Pancreas (tissue), 10 donors: ENCODE results near the gene CTCFL. TPM values are rescaled to one million over a fixed set of nuclear protein-coding genes. Genes with fewer than 3 reads are reported as not detected.

Experiments used
- ATAC-seq, 4 donors: fragments of 200-7000 bp; cut with Tn5 transposase; one replicate each; pipeline versions ENCODE4 v1.8.0 to v1.9.1; 2020; ENCODE audit warnings: mild to moderate bottlenecking in 4 of 4, moderate library complexity in 4 of 4
- DNase-seq, 6 donors: peaks; one replicate each; pipeline ENCODE4 v3.0.0-alpha.2; 2020
- FAIRE-seq: peaks from 2 replicates; lab custom pipeline; 2012; peaks lifted over from hg19 to GRCh38; lab: Jason Lieb, UNC
- H3K27ac ChIP-seq, 4 donors: fragments of 200-600 bp; sonication (generic); 1 replicate in 3 of 4; 2 replicates in 1 of 4; pipeline versions ENCODE4 v1.5.0 to v1.8.0; 2020
- H3K27me3 ChIP-seq, 4 donors: fragments of 200-600 bp; one replicate each; pipeline ENCODE4 v1.8.0; 2021
- H3K36me3 ChIP-seq, 3 donors: fragments of 200-600 bp; sonication (generic) in 1 of 3; one replicate each; pipeline versions ENCODE4 v1.5.0 to v1.8.0; 2020 to 2021
- H3K4me1 ChIP-seq, 3 donors: fragments of 200-600 bp; one replicate each; pipeline ENCODE4 v1.8.0; 2021
- H3K4me3 ChIP-seq, 4 donors: fragments of 200-600 bp; sonication (generic) in 2 of 4; one replicate each; pipeline versions ENCODE4 v1.5.0 to v1.8.0; 2020 to 2021
- H3K9me3 ChIP-seq, 4 donors: fragments of 200-600 bp; one replicate each; pipeline ENCODE4 v1.8.0; 2021
- CTCF ChIP-seq, 4 donors: fragments of 200-600 bp; sonication (generic) in 3 of 4; IDR thresholded peaks; one replicate each; pipeline versions ENCODE4 v1.5.0 to v1.8.0; 2021; ENCODE audit warnings: antibody characterized with exemption in 4 of 4
- WGBS, 2 donors: extraction: QIAGEN DNeasy Blood & Tissue Kit; methylation state at CpG; one replicate each; pipeline ENCODE4 v1.1.7; 2013; 5-methylcytosine and 5-hydroxymethylcytosine counted together
- intact Hi-C, 3 donors: fragments of 100-400 bp; cut with DNase I; formaldehyde crosslinking; loops; one replicate each; pipeline versions ENCODE4 v1.11.1 to v1.14.2; 2022
- polyA plus RNA-seq, 2 donors: library from polyadenylated mRNA; stranded (reverse); fragments of 200-250 nt; gene quantifications; one replicate each; pipeline ENCODE4 v1.2.3, GENCODE V29; 2013
- total RNA-seq, 6 donors: library from RNA; stranded (reverse); fragmentation: NEBNext Ultra II Directional in 4 of 6; extraction: Animal tissue kit (Norgen Biotek cat#: 25700) in 4 of 6; gene quantifications; one replicate each; pipeline versions ENCODE4 v1.2.1 to v1.2.4, GENCODE V29; 2021 to 2023
- donor health status: healthy with polysubstance abuse.
- donor health status: DM: no; HTN: no; CAD: no; lungs with moderate emphysema.
- donor health status: DM: no; HTN: no; CAD: no.
- donor health status: control.
- donor health status: control.
- donor health status: Bipolar disorder and iron deficiency.
- donor health status: DM: yes; HTN: yes; CAD: no.
- donor health status: DM: no; HTN: no; CAD: no.
- donor health status: DM: no; HTN: no; CAD: no.
- donor health status: DM: yes; HTN: yes; CAD: no.

The CTCFL gene
- total and polyA plus RNA-seq, 8 donors = 0.16 TPM; not detected in 7

GRCh38 chr20:57479196-57479595 is 45.7 kb downstream of the CTCFL start:
- no peak for TF ChIP-seq CTCF (IDR thresholded peaks at IDR 0.05)
- Histone ChIP-seq H3K4me1 (no peaks in the 10 kb centered on the region), H3K9me3 (no peaks in the 10 kb centered on the region), H3K4me3 (no peak overlapping the region), H3K36me3 (no peaks in the 10 kb centered on the region), H3K27ac (no peak overlapping the region), H3K27me3 (no peaks in the 10 kb centered on the region)
- intact Hi-C loops = no loop called here
- DNase-seq = peak in 1 of 6 donors; percentile 12
- no peak for ATAC-seq
- WGBS, 2 donors = 68 to 82% methylated on average over 3 of the region's 3 CpGs
- no peak for FAIRE-seq

GRCh38 chr20:57478176-57478575 is 46.8 kb downstream of the CTCFL start:
- WGBS, 2 donors = 41 to 60% methylated on average over 9 of the region's 9 CpGs
- H3K4me1 ChIP-seq = no peaks in the 10 kb centered on the region
- no peak overlapping the region for H3K4me3 ChIP-seq
- ATAC-seq (no peak), FAIRE-seq (no peak), DNase-seq (no peak)
- no peaks in the 10 kb centered on the region for H3K9me3 ChIP-seq
- intact Hi-C loops = no loop called here
- no peak overlapping the region for H3K27ac ChIP-seq
- no peaks in the 10 kb centered on the region for H3K27me3 ChIP-seq
- no peaks in the 10 kb centered on the region for H3K36me3 ChIP-seq
- no peak for TF ChIP-seq CTCF (IDR thresholded peaks at IDR 0.05)

GRCh38 chr20:57476641-57477461 is 48.1 kb downstream of the CTCFL start:
- Histone ChIP-seq H3K9me3 (no peaks in the 10 kb centered on the region), H3K4me3 (no peak overlapping the region), H3K4me1 (no peaks in the 10 kb centered on the region), H3K36me3 (no peaks in the 10 kb centered on the region), H3K27ac (no peak overlapping the region), H3K27me3 (no peaks in the 10 kb centered on the region)
- intact Hi-C loops = no loop called here
- no peak for TF ChIP-seq CTCF (IDR thresholded peaks at IDR 0.05)
- DNase-seq (peak in 1 of 6 donors; percentile 34), ATAC-seq (no peak), FAIRE-seq (no peak)
- 45 to 61% methylated on average over 17 of the region's 17 CpGs for WGBS, 2 donors

- FAIRE-seq = no peak
- ATAC-seq = no peak
- WGBS, 2 donors = 41 to 52% methylated on average over 6 of the region's 6 CpGs
- Histone ChIP-seq H3K27me3 (no peaks in the 10 kb centered on the region), H3K9me3 (no peaks in the 10 kb centered on the region), H3K27ac (no peak overlapping the region), H3K4me1 (no peaks in the 10 kb centered on the region), H3K36me3 (no peaks in the 10 kb centered on the region), H3K4me3 (no peak overlapping the region)
- DNase-seq = peak in 1 of 6 donors; percentile 34
- intact Hi-C loops = no loop called here
- TF ChIP-seq CTCF (IDR thresholded peaks at IDR 0.05) = no peak
These were observed 48.8 kb downstream of the CTCFL start for GRCh38 chr20:57476084-57476526.
